ENCODE measurements around the gene MCRIP1.

MCRIP1 gene

GRCh38 chr17:81859906-81860755, 27.0 kb upstream of the MCRIP1 start, which contains the start of gene P4HB:
Gene P4HB, minus strand, starts transcription at chr17:81860535. Its CDS starts 64 bp downstream, at chr17:81860471.
- no peak for TF ChIP-seq CTCF (IDR thresholded peaks at IDR 0.05)

GRCh38 chr17:81858967-81859905, 26.1 kb upstream of the MCRIP1 start:
- DNase-seq (ENCODE audit: low spot score), result no peak
- H3K4me3 ChIP-seq, result peak overlapping the region; percentile 85
- no peak for TF ChIP-seq CTCF (IDR thresholded peaks at IDR 0.05)
- H3K27ac ChIP-seq, result peak overlapping the region; percentile 73 to 92

More at GRCh38 chr17:81859906-81860755, 27.0 kb upstream of the MCRIP1 start, which contains the start of gene P4HB:
- H3K4me3 ChIP-seq, result peak within 1 kb of the TSS; percentile 85
- no peak for DNase-seq (ENCODE audit: low spot score)
- peak within 1 kb of the TSS; percentile 93 to 96 for H3K27ac ChIP-seq

GRCh38 chr17:81858170-81858966, 25.3 kb upstream of the MCRIP1 start:
- H3K27ac ChIP-seq, result no peak overlapping the region
- H3K4me3 ChIP-seq, result peak overlapping the region; percentile 85
- no peak for DNase-seq (ENCODE audit: low spot score)
- TF ChIP-seq CTCF (IDR thresholded peaks at IDR 0.05), result no peak

GRCh38 chr17:81854974-81855774, 22.1 kb upstream of the MCRIP1 start:
- H3K4me3 ChIP-seq, result no peak overlapping the region
- H3K27ac ChIP-seq, result no peak overlapping the region
- TF ChIP-seq CTCF (IDR thresholded peaks at IDR 0.05), result no peak
- no peak for DNase-seq (ENCODE audit: low spot score)

GRCh38 chr17:81852237-81852636, 19.1 kb upstream of the MCRIP1 start:
- TF ChIP-seq CTCF (IDR thresholded peaks at IDR 0.05), result no peak
- DNase-seq (ENCODE audit: low spot score), result no peak

GRCh38 chr17:81851423-81851822, 18.3 kb upstream of the MCRIP1 start:
- H3K4me3 ChIP-seq, result no peak overlapping the region
- no peak for TF ChIP-seq CTCF (IDR thresholded peaks at IDR 0.05)
- H3K27ac ChIP-seq, result no peak overlapping the region
- no peak for DNase-seq (ENCODE audit: low spot score)

More at GRCh38 chr17:81852237-81852636, 19.1 kb upstream of the MCRIP1 start:
- Histone ChIP-seq H3K4me3 (no peak overlapping the region), H3K27ac (no peak overlapping the region)
